HG03571 (cell line): Measurements from ENCODE around the gene IQCC.
"Not testable (repeated sequence)": the region's sequence is repeated elsewhere in the genome, so short reads cannot be mapped to it uniquely, and the experiment has no call there.

ENCODE experiments used
- ATAC-seq: cut with Tn5 transposase; IDR thresholded peaks from one replicate; pipeline ENCODE4 v1.9.1; 2021; ENCODE audit not compliant: unreplicated experiment

Gene IQCC

DNA sequence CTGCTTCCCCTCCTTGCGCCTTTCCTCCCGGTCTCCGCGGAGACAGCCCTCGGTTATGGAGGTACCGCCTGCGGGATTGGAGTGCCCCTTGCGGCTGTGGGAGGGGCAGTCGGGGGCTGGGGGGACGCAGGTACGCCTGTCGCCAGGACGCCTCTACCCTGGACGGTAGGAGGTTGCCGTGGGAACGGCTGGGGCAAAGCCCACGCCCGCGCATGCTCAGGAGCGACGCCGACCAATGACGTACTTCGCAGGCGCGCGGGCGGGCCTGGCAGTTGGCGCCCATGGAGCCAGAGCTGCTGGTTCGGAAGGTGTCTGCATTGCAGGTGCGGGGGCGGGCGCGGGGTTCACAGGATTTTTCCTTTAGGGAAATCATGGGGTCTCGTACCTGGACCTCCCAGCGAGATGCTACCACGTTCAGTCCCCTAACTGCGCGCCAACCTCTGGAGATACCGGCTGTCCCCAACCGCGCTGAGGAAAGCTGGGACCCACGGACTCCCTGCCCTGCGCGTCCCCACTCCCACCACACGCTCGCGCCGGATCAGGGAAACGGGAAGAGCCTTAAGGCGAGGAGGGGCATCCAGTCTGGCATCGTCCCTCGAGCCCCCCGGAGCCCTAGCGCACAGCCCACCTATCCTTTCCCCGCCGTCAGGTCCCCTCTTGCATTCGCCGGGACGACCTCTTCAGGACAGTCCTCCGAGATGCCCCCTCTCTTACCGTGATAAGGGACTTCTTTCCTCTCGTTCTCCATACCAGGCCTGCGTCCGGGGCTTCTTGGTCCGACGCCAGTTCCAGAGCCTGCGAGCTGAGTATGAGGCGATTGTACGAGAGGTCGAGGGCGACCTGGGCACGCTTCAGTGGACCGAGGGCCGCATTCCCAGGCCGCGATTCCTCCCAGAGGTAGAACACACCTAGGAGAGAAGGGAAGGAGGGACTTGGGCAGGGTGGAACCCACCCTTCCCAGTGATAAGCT is at the start of gene IQCC:
TSS of gene IQCC (plus strand) at position 271 of the 970 bp plus-strand sequence. CDS start at position 282, 11 bp downstream.
- ATAC-seq: peak; percentile 63

DNA sequence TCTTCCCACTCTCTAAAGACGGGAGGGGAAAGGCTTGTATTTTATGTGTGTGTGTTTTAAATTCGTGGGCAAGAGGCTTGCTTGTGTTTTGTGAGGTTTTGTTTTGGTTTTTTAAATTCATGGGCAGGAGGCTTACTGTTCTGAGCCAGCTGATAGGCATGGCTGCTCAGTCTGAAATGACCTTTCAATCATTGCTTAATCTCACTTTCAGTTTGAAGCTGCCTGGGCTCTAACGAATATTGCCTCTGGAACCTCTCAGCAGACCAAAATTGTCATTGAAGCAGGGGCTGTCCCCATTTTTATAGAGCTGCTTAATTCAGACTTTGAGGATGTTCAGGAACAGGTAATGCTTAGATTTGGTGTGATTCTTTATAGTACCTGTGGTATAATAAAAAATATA is 46.3 kb upstream of the IQCC start:
- ATAC-seq: no peak

GRCh38 chr1:32163405-32163804 is 42.1 kb upstream of the IQCC start:
- no peak for ATAC-seq

- ATAC-seq: not testable (repeated sequence)
Observed at GRCh38 chr1:32165633-32166032, 39.8 kb upstream of the IQCC start.

DNA sequence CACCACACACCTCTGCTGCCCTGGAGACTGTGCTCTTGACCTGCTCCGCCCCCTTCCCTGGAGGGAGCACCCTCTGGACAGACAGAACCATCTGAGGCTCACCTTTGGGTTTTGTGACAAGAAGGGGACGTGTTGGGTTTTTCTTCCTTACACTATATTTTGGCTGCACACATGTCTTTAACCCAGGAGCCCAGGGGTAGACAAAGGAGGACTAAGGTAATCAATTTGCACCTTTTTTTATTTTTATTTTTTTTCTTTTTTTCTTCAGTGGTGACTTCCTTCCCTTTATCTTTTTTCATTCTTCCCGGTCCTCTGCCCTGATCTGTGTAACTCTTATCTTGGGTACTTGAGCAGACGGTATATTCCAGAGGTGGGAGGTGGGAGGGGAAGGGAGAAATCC is 34.5 kb upstream of the IQCC start:
- no peak for ATAC-seq

DNA sequence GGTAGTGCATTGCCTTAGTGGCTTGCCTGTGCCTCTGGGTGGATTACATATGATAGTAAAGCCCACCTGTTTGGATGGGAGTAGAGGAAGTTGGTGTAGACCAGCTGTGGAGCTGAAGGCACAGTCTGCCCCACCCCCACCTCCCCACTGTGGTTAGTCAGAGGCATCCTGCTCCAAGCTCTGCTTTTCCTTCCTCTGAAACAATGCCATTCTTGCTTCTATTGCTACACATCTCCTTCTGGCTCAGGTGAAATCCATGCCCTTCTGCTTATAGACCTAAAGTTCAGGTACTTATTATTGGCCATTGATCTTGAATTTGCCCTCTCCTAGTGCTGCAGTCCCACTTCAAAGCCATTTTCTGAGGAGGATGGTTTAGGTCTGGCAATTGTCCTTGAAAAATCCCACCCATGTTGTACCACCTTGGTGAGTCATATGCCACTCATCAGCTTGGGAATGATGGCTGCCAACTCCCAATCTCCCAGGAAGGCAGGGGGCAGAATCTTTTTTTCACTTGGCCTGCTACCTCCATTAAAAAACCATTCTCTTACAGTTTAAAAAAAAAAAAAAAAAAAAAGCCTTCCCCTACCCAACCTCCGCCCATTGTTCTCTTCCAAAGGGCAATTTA is 32.7 kb upstream of the IQCC start:
- no peak for ATAC-seq

DNA sequence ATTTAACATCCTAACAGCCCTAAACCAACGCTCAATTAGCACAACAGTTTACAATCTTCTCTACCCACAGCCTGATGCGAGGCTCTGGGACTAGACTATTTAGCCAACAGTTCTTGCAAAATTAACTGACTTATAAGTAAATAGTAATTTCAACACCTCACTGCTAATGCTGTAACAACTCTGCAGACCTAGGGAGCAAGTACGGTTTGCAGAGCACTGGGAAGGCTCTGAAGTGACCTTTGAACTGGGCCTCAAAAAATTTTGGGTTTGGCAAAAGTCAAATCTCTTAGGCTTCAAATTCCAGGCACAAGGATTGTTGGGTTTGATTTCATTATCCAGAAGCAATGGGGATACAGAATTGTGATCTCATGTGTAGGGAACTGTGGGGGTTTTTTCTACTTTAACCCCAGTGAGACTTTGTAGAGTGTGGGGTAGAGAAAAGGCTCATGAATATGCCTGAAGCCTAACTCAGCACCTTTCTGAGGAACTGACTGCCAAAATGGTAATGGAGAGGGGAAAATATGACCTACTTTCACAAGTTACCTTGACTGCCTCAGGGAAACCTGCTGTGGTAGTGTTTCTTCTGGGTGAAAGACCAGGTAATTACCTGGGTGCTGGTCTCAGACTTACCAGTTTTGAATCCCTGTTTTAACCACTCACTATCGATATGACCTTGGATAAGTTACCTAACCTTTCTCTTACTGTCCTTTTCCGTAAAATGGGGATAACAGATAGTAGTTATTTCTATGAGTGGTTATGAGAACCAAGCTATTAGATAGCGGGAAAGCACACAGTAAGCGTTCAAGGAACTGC is 26.9 kb upstream of the IQCC start:
- ATAC-seq: no peak

DNA sequence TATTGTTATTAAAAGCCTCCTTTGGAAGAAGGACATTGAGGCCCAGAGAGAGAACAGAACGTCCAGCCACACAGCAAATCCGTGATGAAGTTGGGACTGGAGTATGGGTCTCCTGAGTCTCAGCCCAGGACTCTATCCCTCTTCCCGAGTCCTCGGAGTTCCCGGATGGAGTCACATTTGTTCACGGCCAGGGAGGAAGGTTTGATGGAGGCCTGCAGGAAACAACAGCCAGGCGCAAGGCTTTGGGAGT is 26.4 kb upstream of the IQCC start:
- ATAC-seq: no peak

DNA sequence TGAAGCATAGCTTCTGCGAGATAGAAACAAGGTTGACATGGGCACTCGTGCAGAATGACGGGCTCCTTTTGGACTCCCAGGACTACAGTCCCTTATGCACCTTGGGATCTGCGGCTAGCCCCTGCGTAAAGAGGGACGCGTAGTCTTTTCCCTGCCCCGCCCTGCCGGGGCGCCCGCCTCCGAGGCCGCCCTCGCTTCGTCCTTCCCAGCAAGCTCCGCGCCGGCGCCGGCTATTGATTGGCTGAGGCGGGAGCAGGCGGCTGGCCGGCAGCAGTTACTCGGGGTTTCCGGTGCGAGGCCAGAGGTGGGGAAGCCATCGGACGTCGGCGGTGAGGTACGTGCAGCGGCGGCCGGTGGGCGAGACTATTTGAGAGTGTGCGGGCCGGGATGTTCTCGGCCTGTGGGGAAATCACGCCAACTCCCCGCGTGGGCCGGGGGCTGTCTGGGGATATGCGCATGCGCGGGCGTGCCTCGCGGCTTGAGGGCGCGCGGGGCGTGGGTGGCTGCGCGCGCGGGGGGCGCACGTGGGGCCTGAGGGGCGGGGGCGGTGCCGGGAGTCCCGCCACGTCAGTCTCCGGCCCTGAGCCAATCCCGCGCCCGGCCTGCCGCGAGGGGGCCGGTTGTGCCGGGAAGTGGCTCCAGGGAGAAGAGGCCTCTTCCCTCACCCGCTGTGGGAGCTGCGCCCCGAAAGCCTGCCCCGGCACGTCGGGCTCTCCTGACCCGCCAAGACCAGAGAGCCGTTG is 25.9 kb upstream of the IQCC start, which contains the start of gene TXLNA:
TSS of gene TXLNA (plus strand) at position 233 of the 743 bp plus-strand sequence. CDS start 671 bp downstream, outside the sequence.
- ATAC-seq: peak; percentile 67

GRCh38 chr1:32180186-32181060 is 25.0 kb upstream of the IQCC start:
- ATAC-seq: no peak

DNA sequence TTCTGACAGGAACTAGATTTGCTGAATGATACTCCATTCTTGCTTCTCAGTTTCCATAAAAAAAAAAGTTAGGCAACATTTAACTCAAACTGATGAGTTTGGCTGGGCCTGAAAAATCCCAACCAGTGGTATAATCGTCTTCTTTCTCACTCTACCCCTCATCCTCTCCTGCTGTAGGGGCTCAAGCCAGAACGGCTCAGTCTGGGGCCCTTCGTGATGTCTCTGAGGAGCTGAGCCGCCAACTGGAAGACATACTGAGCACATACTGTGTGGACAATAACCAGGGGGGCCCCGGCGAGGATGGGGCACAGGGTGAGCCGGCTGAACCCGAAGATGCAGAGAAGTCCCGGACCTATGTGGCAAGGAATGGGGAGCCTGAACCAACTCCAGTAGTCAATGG is 24.4 kb upstream of the IQCC start:
- no peak for ATAC-seq

DNA sequence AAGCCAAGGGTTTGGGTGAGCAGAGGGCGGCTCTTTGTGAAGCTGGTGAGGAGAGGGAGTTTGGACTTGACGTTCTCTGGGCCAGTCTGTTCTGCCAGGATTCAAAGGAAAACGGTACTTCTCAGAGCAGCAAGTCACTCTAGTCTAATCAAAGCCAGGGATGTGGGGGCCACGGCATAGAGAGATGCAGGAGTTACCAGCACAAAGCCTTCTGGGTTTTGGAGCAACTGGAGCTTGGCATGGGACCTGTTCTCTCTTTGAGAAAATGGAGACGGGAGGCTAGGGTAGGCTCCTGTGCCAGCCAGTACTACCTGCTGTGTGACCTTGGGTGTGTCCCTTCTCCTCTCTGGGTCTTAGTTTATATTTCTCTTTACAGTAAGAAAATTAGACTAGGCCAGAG is 23.9 kb upstream of the IQCC start:
- ATAC-seq: no peak

GRCh38 chr1:32182060-32182459 is 23.4 kb upstream of the IQCC start:
- ATAC-seq: no peak

DNA sequence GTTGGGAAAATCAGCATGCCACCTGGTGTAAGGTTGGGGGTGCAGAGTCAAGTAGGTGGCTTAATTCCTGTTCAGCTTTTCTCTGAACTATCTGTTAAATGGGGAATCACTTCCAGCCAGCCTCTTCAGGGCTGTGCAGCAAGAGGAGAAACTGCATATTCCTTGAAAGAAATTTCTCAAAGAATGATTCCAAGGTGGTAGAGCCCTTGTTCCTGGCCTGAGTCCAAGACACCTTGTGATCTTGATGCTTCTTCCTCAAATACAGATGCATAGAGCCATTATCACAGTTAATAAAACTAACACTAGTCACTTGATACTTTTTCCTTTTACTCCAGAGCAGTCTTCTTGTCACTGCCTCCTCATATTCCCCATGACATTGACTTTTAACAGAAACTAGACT is 20.8 kb upstream of the IQCC start:
- ATAC-seq: no peak

DNA sequence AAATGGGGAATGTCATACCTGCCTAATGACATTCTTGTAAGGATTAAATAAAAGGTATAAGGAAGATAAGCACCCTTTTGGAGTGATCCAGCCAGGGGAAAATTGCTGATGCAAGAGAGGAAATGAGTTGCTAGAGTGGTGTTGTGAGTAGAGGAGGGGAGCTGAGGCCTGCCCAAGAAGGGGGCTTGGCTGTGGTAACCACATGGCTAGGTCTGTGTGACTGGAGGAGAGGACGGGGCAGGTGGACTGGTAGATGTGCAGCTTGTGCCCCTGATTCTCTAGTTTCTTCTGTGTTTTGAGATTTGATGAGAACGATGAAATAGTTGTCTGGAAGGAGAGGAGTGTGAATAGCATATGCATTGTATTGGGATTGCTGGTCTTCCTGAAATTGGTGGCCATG is 19.4 kb upstream of the IQCC start:
- ATAC-seq: no peak

DNA sequence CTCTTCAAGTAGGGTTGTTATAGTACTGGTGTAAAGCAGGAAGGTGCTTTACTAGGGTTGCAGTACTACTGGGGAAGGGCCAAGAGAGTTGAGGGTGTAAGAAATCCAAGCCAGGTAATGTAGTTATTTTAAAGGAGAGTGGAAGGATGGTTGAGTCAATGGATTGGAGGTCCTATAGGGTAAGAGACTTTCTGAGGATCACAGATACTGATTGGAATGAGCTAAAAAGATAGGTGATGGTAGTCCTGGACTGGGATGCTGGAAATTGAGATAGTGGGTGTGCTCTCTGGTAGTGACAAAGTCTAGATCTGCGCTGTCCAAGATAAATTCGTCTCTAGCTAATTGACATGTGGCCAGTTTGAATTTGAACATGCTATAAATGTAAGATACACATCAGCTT is 19.0 kb upstream of the IQCC start:
- no peak for ATAC-seq

DNA sequence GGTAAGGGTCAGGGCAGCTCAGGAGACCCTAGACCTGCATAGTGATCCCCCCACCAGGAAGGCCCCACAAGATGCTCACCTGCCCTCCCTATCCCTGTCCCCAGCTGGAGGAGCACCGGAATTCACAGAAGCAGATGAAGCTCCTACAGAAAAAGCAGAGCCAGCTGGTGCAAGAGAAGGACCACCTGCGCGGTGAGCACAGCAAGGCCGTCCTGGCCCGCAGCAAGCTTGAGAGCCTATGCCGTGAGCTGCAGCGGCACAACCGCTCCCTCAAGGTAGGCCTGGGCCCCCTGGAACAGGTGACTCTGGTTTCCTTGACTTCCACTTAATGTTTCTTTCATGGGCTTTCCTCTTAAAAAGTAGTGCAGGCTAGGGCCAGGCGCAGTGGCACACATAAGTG is 17.6 kb upstream of the IQCC start:
- ATAC-seq: no peak

GRCh38 chr1:32192220-32192948 is 13.1 kb upstream of the IQCC start:
- no peak for ATAC-seq

- no peak for ATAC-seq
Observed at GRCh38 chr1:32194984-32195383, 10.5 kb upstream of the IQCC start.
